Prostate gland (tissue), 2 donors: ENCODE results near the gene OSBP2. TPM values are rescaled to one million over a fixed set of nuclear protein-coding genes. Genes with fewer than 3 reads are reported as not detected.

Source experiments
- DNase-seq: peaks from one replicate; pipeline ENCODE4 v3.0.0-alpha.2; 2019; ENCODE audit warnings: low spot score
- H3K27ac ChIP-seq, 2 donors: fragments of 200-600 bp; sonication (generic); 2 replicates each; pipeline ENCODE4 v1.5.1; 2017 to 2019
- H3K27me3 ChIP-seq: fragments of 200-600 bp; sonication (generic); replicated peaks from 2 replicates; pipeline ENCODE4 v1.5.1; 2019; ENCODE audit not compliant: insufficient read depth
- H3K36me3 ChIP-seq, 2 donors: fragments of 200-600 bp; sonication (generic); 1 replicate in 1 of 2; 2 replicates in 1 of 2; pipeline versions ENCODE4 v1.5.1 to v1.8.1; 2017 to 2019
- H3K4me1 ChIP-seq: fragments of 200-600 bp; sonication (generic); replicated peaks from 2 replicates; pipeline ENCODE4 v1.5.1; 2019
- H3K4me3 ChIP-seq, 2 donors: fragments of 200-600 bp; sonication (generic); 2 replicates each; pipeline ENCODE4 v1.5.1; 2017 to 2019
- H3K9me3 ChIP-seq: fragments of 200-600 bp; sonication (generic); 2 replicates; pipeline ENCODE4 v1.5.1; 2017
- POLR2A ChIP-seq: fragments of 450-650 bp; IDR thresholded peaks from one replicate; pipeline ENCODE4 v1.6.1; 2016; ENCODE audit warnings: antibody characterized with exemption, mild to moderate bottlenecking
- POLR2AphosphoS5 ChIP-seq: sonication (generic); formaldehyde crosslinking; IDR thresholded peaks from one replicate; pipeline ENCODE4 v1.6.1; 2017; ENCODE audit warnings: antibody characterized with exemption
- WGBS: methylation state at CpG from one replicate; pipeline ENCODE4 v1.1.5; 2018; 5-methylcytosine and 5-hydroxymethylcytosine counted together
- intact Hi-C: fragments of 100-400 bp; cut with DNase I; formaldehyde crosslinking; loops from one replicate; pipeline ENCODE4 v1.14.2; 2022
- total RNA-seq, 2 donors: library from RNA; depleted of rRNA; stranded (reverse); fragments of >200 nt; gene quantifications; one replicate each; pipeline ENCODE4 v1.1.0, GENCODE V29; 2016
- TF ChIP-seq, protein P1 (sequence below), 4 experiments: fragments of 200-600 bp in 2 of 4; fragments of 450-650 bp in 2 of 4; sonication (generic) in 2 of 4; IDR thresholded peaks; 1 replicate in 3 of 4; 2 replicates in 1 of 4; pipeline ENCODE4 v1.5.1; 2016 to 2019; ENCODE audit warnings: antibody characterized with exemption in 4 of 4, mild to moderate bottlenecking in 2 of 4, moderate library complexity in 2 of 4

Gene OSBP2
- total RNA-seq, 2 donors from 2014 or later: 4.5 to 16.2 TPM

DNA sequence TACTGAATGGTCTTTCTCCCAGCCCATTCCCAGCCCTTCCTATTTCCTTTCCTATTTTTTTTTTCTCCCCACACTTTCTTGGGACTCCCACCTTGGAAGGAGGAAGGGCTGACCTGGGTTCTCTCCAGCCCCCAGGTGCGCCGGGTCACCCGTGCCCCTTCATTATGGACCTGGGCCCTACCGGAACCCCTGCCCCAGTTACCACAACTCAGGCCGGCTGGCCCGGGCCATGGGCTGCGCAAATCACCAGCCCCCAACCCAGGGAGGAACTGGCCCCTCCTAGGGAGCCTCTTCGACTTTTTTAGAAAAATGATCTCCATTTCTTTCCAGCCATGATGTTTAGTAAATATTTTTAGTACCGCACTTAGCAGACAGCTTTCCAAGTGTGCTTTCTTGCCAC, 211.7 kb downstream of the OSBP2 start:
- H3K27me3 ChIP-seq: no peaks in the 10 kb centered on the region
- 92% methylated on average over 9 of the region's 9 CpGs for WGBS
- intact Hi-C loops: no loop called here

DNA sequence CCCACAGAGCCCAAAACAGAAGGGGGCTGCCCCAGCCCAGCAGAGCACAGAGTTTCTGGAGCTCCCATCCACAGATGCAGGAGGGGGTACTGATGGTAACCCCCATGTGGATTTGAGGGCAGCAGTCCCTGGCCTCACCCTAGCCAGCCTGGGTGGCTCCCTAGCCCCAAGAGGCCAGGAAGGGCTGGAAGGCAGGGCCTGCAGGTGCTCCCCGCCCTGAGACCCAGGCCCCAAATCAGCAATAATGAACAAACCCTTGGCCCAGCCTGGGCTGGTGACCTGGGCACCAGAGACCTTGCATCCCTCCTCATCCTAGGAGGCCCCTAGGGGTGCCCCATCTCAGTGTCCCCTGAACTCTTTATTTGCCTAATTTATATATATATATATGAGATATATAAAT, 212.3 kb downstream of the OSBP2 start:
- no peak for TF ChIP-seq POLR2A
- TF ChIP-seq, protein P1, sequence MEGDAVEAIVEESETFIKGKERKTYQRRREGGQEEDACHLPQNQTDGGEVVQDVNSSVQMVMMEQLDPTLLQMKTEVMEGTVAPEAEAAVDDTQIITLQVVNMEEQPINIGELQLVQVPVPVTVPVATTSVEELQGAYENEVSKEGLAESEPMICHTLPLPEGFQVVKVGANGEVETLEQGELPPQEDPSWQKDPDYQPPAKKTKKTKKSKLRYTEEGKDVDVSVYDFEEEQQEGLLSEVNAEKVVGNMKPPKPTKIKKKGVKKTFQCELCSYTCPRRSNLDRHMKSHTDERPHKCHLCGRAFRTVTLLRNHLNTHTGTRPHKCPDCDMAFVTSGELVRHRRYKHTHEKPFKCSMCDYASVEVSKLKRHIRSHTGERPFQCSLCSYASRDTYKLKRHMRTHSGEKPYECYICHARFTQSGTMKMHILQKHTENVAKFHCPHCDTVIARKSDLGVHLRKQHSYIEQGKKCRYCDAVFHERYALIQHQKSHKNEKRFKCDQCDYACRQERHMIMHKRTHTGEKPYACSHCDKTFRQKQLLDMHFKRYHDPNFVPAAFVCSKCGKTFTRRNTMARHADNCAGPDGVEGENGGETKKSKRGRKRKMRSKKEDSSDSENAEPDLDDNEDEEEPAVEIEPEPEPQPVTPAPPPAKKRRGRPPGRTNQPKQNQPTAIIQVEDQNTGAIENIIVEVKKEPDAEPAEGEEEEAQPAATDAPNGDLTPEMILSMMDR (IDR thresholded peaks at IDR 0.05): no peak
- Histone ChIP-seq H3K9me3 (no peaks in the 10 kb centered on the region), H3K4me3 (no peak overlapping the region), H3K36me3 (no peaks in the 10 kb centered on the region), H3K27me3 (no peaks in the 10 kb centered on the region), H3K4me1 (no peaks in the 10 kb centered on the region), H3K27ac (no peak overlapping the region)
- intact Hi-C loops: no loop called here
- 100% methylated on average over 1 of the region's 1 CpG for WGBS
- no peak for DNase-seq

More for the DNA sequence above, 211.7 kb downstream of the OSBP2 start:
- H3K9me3 ChIP-seq: no peaks in the 10 kb centered on the region
- H3K4me3 ChIP-seq: no peak overlapping the region
- no peaks in the 10 kb centered on the region for H3K36me3 ChIP-seq
- H3K27ac ChIP-seq: no peak overlapping the region
- TF ChIP-seq, protein P1 (IDR thresholded peaks at IDR 0.05): no peak
- TF ChIP-seq POLR2A (no peak), POLR2AphosphoS5 (no peak)
- DNase-seq: no peak
- no peaks in the 10 kb centered on the region for H3K4me1 ChIP-seq

DNA sequence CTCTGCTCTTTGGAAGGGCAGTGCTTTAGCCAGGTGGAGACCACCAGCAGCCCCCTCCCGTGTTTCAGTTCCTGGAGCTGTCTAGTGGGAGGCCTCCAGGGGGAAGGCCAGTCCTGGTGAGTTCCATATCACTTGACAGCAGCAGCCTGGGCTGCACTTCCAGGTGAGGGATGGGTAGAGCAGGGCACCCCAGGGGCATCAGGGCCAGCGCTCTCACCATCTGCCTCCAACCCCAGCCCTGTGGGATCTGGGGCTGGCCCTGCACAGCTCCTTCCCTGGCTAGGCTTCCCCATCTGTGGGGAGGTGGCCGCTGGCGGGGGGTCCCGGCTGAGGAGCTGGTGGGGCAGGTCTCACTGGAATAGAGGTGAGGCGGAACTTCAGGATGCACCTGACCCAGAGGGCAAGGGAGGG, 213.4 kb downstream of the OSBP2 start:
- no peak overlapping the region for H3K27ac ChIP-seq
- TF ChIP-seq POLR2AphosphoS5: no peak
- TF ChIP-seq POLR2A: no peak
- TF ChIP-seq, protein P1 (IDR thresholded peaks at IDR 0.05): no peak

DNA sequence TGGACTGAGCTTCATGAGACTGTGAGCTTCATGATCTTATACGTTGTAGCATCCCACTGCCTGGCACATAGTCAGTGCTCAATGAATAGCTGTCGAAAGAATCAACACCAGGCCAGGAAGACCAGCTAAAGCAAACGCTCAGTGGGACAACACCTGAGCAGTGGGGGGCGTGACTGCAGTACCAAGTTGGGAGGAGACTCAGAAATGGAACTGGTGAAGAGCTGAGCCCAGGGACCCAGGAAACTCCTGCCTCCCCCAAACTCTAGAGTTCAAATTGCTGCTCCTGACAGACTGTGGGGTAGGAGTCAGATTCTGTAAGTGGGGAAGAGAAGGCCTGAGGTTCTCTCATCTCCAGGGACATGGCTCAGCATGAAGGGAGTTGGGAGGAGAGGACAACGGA, 214.6 kb downstream of the OSBP2 start:
- intact Hi-C loops: no loop called here
- Histone ChIP-seq H3K4me1 (no peaks in the 10 kb centered on the region), H3K36me3 (no peaks in the 10 kb centered on the region), H3K27ac (no peak overlapping the region), H3K9me3 (no peaks in the 10 kb centered on the region), H3K27me3 (no peaks in the 10 kb centered on the region), H3K4me3 (no peak overlapping the region)
- no peak for DNase-seq
- no peak for TF ChIP-seq POLR2AphosphoS5
- TF ChIP-seq, protein P1 (IDR thresholded peaks at IDR 0.05): no peak
- TF ChIP-seq POLR2A: no peak
- 88% methylated on average over 5 of the region's 5 CpGs for WGBS

More for the DNA sequence above, 213.4 kb downstream of the OSBP2 start:
- no peak for DNase-seq
- Histone ChIP-seq H3K36me3 (no peaks in the 10 kb centered on the region), H3K9me3 (no peaks in the 10 kb centered on the region), H3K27me3 (no peaks in the 10 kb centered on the region), H3K4me3 (no peak overlapping the region), H3K4me1 (no peaks in the 10 kb centered on the region)
- intact Hi-C loops: no loop called here
- 91% methylated on average over 6 of the region's 6 CpGs for WGBS

DNA sequence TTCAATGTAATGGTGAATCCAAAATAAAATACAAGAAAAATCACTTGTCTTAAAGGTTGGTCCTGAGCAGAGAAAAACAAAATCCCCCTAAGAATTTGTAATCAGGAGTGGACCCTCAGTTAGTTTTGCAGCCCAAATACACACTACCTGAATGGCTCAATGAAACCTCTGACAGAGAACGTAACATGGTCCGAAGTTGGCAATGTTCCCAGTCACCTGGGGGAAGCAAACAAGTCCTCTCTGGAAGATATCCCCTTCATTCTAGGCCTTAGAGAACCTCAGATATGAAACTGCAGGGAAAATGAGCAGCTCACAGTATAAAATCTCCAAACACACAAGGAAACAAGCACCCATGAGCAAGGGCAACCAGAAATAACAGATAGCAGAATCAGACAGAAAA, 215.7 kb downstream of the OSBP2 start:
- intact Hi-C loops: no loop called here
- TF ChIP-seq POLR2AphosphoS5: no peak
- no peak for TF ChIP-seq POLR2A
- TF ChIP-seq, protein P1 (IDR thresholded peaks at IDR 0.05): no peak
- 69% methylated on average over 2 of the region's 2 CpGs for WGBS
- Histone ChIP-seq H3K4me1 (no peaks in the 10 kb centered on the region), H3K9me3 (no peaks in the 10 kb centered on the region), H3K36me3 (no peaks in the 10 kb centered on the region), H3K4me3 (no peak overlapping the region), H3K27ac (no peak overlapping the region), H3K27me3 (no peaks in the 10 kb centered on the region)
- no peak for DNase-seq
